GM23338 (cell line): ENCODE data around the gene STARD13.

Source experiments
- CREB1 ChIP-seq: fragments of 250-450 bp; sonication (Bioruptor Pico); IDR thresholded peaks from 2 replicates; pipeline ENCODE4 v1.5.0; 2020; ENCODE audit warnings: low read depth, mild to moderate bottlenecking, moderate library complexity
- EZH2 ChIP-seq: fragments of 200-600 bp; sonication (generic); IDR thresholded peaks from one replicate; pipeline ENCODE4 v1.8.0; 2017; ENCODE audit warnings: antibody characterized with exemption, mild to moderate bottlenecking, low read depth; ENCODE audit not compliant: unreplicated experiment
- EZH2phosphoT487 ChIP-seq: fragments of 200-600 bp; sonication (generic); IDR thresholded peaks from one replicate; pipeline ENCODE4 v1.8.1; 2018; ENCODE audit warnings: antibody characterized with exemption; ENCODE audit not compliant: unreplicated experiment
- JUNB ChIP-seq: IDR thresholded peaks from one replicate; pipeline ENCODE4 v1.6.1; 2016; ENCODE audit warnings: antibody characterized with exemption; ENCODE audit not compliant: unreplicated experiment
- NANOG ChIP-seq: IDR thresholded peaks from 2 replicates; pipeline ENCODE4 v1.6.1; 2016; ENCODE audit warnings: antibody characterized with exemption, borderline replicate concordance
- POLR2AphosphoS5 ChIP-seq: IDR thresholded peaks from 2 replicates; pipeline ENCODE4 v1.6.1; 2016; ENCODE audit warnings: antibody characterized with exemption, low read depth
- STAT1 ChIP-seq: IDR thresholded peaks from one replicate; pipeline ENCODE4 v1.6.1; 2016; ENCODE audit warnings: antibody characterized with exemption; ENCODE audit not compliant: unreplicated experiment
- ZNF331 ChIP-seq: fragments of 250-450 bp; sonication (Bioruptor Pico); IDR thresholded peaks from 2 replicates; pipeline ENCODE4 v1.5.0; 2020; ENCODE audit warnings: low read depth, mild to moderate bottlenecking, moderate library complexity
- TF ChIP-seq, protein P1 (sequence below), 2 experiments: fragments of 200-600 bp in 1 of 2; sonication (generic) in 1 of 2; conservative IDR thresholded peaks; 2 replicates each; pipeline versions ENCODE4 v1.5.1 to v1.6.1; 2016 to 2017; ENCODE audit warnings: antibody characterized with exemption in 2 of 2, low read depth in 2 of 2, mild to moderate bottlenecking in 2 of 2, moderate library complexity in 1 of 2
- TF ChIP-seq, protein P2 (sequence below): IDR thresholded peaks from one replicate; pipeline ENCODE4 v1.6.1; 2018; ENCODE audit warnings: antibody characterized with exemption; ENCODE audit not compliant: unreplicated experiment
- TF ChIP-seq, protein P3 (sequence below): IDR thresholded peaks from 2 replicates; pipeline ENCODE4 v1.6.1; 2016; ENCODE audit warnings: antibody characterized with exemption

- TF ChIP-seq POLR2AphosphoS5 (no peak), CREB1 (CRISPR knock-in tag) (no peak), EZH2 (no peak), EZH2phosphoT487 (no peak), STAT1 (no peak), NANOG (no peak), JUNB (no peak), ZNF331 (no peak)
- TF ChIP-seq, protein P1, sequence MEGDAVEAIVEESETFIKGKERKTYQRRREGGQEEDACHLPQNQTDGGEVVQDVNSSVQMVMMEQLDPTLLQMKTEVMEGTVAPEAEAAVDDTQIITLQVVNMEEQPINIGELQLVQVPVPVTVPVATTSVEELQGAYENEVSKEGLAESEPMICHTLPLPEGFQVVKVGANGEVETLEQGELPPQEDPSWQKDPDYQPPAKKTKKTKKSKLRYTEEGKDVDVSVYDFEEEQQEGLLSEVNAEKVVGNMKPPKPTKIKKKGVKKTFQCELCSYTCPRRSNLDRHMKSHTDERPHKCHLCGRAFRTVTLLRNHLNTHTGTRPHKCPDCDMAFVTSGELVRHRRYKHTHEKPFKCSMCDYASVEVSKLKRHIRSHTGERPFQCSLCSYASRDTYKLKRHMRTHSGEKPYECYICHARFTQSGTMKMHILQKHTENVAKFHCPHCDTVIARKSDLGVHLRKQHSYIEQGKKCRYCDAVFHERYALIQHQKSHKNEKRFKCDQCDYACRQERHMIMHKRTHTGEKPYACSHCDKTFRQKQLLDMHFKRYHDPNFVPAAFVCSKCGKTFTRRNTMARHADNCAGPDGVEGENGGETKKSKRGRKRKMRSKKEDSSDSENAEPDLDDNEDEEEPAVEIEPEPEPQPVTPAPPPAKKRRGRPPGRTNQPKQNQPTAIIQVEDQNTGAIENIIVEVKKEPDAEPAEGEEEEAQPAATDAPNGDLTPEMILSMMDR (conservative IDR thresholded peaks at IDR 0.05; ENCODE audit: low read depth in 2 of 2): no peak
- TF ChIP-seq, protein P2, sequence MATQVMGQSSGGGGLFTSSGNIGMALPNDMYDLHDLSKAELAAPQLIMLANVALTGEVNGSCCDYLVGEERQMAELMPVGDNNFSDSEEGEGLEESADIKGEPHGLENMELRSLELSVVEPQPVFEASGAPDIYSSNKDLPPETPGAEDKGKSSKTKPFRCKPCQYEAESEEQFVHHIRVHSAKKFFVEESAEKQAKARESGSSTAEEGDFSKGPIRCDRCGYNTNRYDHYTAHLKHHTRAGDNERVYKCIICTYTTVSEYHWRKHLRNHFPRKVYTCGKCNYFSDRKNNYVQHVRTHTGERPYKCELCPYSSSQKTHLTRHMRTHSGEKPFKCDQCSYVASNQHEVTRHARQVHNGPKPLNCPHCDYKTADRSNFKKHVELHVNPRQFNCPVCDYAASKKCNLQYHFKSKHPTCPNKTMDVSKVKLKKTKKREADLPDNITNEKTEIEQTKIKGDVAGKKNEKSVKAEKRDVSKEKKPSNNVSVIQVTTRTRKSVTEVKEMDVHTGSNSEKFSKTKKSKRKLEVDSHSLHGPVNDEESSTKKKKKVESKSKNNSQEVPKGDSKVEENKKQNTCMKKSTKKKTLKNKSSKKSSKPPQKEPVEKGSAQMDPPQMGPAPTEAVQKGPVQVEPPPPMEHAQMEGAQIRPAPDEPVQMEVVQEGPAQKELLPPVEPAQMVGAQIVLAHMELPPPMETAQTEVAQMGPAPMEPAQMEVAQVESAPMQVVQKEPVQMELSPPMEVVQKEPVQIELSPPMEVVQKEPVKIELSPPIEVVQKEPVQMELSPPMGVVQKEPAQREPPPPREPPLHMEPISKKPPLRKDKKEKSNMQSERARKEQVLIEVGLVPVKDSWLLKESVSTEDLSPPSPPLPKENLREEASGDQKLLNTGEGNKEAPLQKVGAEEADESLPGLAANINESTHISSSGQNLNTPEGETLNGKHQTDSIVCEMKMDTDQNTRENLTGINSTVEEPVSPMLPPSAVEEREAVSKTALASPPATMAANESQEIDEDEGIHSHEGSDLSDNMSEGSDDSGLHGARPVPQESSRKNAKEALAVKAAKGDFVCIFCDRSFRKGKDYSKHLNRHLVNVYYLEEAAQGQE: no peak
- TF ChIP-seq, protein P3, sequence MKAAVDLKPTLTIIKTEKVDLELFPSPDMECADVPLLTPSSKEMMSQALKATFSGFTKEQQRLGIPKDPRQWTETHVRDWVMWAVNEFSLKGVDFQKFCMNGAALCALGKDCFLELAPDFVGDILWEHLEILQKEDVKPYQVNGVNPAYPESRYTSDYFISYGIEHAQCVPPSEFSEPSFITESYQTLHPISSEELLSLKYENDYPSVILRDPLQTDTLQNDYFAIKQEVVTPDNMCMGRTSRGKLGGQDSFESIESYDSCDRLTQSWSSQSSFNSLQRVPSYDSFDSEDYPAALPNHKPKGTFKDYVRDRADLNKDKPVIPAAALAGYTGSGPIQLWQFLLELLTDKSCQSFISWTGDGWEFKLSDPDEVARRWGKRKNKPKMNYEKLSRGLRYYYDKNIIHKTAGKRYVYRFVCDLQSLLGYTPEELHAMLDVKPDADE: no peak
Measured at GRCh38 chr13:33072759-33073158, 212.8 kb downstream of the STARD13 start.
